Body of pancreas (tissue), 4 donors: Measurements from ENCODE around the gene LTBR. TPM values are rescaled to one million over a fixed set of nuclear protein-coding genes. Genes with fewer than 3 reads are reported as not detected.

Source experiments
- ATAC-seq: fragments of 150-250 bp; one replicate; pipeline ENCODE4 v1.9.1; 2016
- DNase-seq, 4 donors: peaks; one replicate each; pipeline ENCODE4 v3.0.0-alpha.2; 2019
- H3K27ac ChIP-seq, 4 donors: fragments of 200-600 bp; sonication (generic); 1 replicate in 3 of 4; 2 replicates in 1 of 4; pipeline versions ENCODE4 v1.5.1 to v1.6.1; 2016 to 2019; ENCODE audit warnings: mild to moderate bottlenecking in 1 of 4, mixed read lengths in 1 of 4, moderate library complexity in 1 of 4
- H3K27me3 ChIP-seq, 2 donors: fragments of 200-600 bp; sonication (generic); one replicate each; pipeline ENCODE4 v1.6.0; 2016; ENCODE audit warnings: mild to moderate bottlenecking in 1 of 2
- H3K36me3 ChIP-seq, 2 donors: fragments of 200-600 bp; sonication (generic); replicated peaks in 1 of 2; 2 replicates each; pipeline ENCODE4 v1.5.1; 2016; ENCODE audit warnings: low read depth in 2 of 2; ENCODE audit not compliant: insufficient read depth in 1 of 2
- H3K4me1 ChIP-seq: fragments of 200-600 bp; sonication (generic); one replicate; pipeline ENCODE4 v1.6.0; 2016
- H3K4me3 ChIP-seq, 2 donors: fragments of 200-600 bp; sonication (generic); 1 replicate in 1 of 2; 2 replicates in 1 of 2; pipeline ENCODE4 v1.5.1; 2016 to 2019
- H3K9me3 ChIP-seq, 3 donors: fragments of 200-600 bp; sonication (generic); 1 replicate in 2 of 3; 2 replicates in 1 of 3; pipeline ENCODE4 v1.5.1; 2016
- POLR2A ChIP-seq, 3 donors: fragments of 450-650 bp; IDR thresholded peaks; one replicate each; pipeline ENCODE4 v1.6.1; 2016; ENCODE audit warnings: antibody characterized with exemption in 3 of 3, mild to moderate bottlenecking in 2 of 3
- WGBS, 2 donors: methylation state at CpG; one replicate each; pipeline ENCODE4 v1.1.5; 2017; 5-methylcytosine and 5-hydroxymethylcytosine counted together
- intact Hi-C: fragments of 100-400 bp; cut with DNase I; formaldehyde crosslinking; loops from one replicate; pipeline ENCODE4 v1.15.1; 2023
- total RNA-seq, 2 donors: library from RNA; depleted of rRNA; stranded (reverse); fragments of >200 nt; gene quantifications; one replicate each; pipeline ENCODE4 v1.1.0, GENCODE V29; 2016
- TF ChIP-seq, protein P1 (sequence below), 7 experiments: fragments of 450-650 bp in 4 of 7; fragments of 200-600 bp in 3 of 7; sonication (generic) in 3 of 7; IDR thresholded peaks; one replicate each; pipeline ENCODE4 v1.5.1; 2016 to 2019; ENCODE audit warnings: antibody characterized with exemption in 7 of 7

Gene LTBR
- total RNA-seq, 2 donors from 2014 or later, result 111 to 173 TPM

DNA sequence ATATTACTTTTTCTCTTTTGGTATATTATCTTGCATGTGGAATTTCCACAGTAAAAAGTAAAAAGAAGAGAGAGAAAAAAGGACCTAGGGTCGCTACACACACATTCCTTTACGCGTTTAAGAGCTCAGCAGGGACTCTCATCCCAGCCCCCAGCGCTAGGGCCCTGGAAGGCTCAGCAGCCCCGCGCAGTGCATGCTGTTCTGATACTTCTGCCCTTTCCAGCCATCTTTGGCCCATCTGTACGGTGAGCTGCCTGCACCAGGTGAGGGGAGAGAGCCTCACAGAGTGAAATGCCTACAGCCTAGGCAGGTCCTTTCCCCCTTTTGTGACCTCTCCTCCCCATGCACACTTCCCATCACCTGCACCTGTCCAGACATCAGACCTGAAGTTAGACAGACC, 1.6 kb upstream of the LTBR start:
- H3K36me3 ChIP-seq, result peaks cover 7 to 8% of the 10 kb centered on the region in 2 donors
- H3K4me3 ChIP-seq, result no peak overlapping the region
- intact Hi-C loops, result no loop called here
- H3K27ac ChIP-seq, result peak overlapping the region in 3 of 4 donors; percentile 80 to 94 (median 92)
- WGBS, 2 donors, result 94 to 95% methylated on average over 7 of the region's 7 CpGs
- no peak for DNase-seq
- TF ChIP-seq, protein P1, sequence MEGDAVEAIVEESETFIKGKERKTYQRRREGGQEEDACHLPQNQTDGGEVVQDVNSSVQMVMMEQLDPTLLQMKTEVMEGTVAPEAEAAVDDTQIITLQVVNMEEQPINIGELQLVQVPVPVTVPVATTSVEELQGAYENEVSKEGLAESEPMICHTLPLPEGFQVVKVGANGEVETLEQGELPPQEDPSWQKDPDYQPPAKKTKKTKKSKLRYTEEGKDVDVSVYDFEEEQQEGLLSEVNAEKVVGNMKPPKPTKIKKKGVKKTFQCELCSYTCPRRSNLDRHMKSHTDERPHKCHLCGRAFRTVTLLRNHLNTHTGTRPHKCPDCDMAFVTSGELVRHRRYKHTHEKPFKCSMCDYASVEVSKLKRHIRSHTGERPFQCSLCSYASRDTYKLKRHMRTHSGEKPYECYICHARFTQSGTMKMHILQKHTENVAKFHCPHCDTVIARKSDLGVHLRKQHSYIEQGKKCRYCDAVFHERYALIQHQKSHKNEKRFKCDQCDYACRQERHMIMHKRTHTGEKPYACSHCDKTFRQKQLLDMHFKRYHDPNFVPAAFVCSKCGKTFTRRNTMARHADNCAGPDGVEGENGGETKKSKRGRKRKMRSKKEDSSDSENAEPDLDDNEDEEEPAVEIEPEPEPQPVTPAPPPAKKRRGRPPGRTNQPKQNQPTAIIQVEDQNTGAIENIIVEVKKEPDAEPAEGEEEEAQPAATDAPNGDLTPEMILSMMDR (IDR thresholded peaks at IDR 0.05), result no peak
- TF ChIP-seq POLR2A (IDR thresholded peaks at IDR 0.05), result no peak
- ATAC-seq, result no peak
- peaks cover 56% of the 10 kb centered on the region for H3K4me1 ChIP-seq
- no peaks in the 10 kb centered on the region for H3K27me3 ChIP-seq
- no peaks in the 10 kb centered on the region for H3K9me3 ChIP-seq

DNA sequence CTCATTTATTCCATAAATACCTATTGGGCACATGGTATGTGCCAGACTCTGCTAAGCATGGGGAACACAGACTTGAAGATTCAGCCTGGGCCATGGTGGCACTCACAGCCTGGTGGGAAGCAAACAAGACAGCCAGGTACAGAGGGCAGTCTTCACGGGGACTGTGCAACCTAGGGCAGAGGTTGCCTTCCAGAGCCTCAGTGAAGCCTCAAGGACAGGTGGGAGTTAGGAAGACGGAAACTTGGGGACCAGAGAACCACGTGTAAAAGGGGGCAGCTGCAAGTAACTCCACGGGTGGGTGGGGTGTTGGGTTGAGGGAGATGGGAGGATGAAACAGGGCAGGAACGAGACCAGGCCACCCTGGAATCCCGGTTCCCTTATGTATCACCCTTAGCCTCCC, 980 bp upstream of the LTBR start:
- Histone ChIP-seq H3K27me3 (no peaks in the 10 kb centered on the region), H3K4me1 (peaks cover 53% of the 10 kb centered on the region)
- intact Hi-C loops, result no loop called here

DNA sequence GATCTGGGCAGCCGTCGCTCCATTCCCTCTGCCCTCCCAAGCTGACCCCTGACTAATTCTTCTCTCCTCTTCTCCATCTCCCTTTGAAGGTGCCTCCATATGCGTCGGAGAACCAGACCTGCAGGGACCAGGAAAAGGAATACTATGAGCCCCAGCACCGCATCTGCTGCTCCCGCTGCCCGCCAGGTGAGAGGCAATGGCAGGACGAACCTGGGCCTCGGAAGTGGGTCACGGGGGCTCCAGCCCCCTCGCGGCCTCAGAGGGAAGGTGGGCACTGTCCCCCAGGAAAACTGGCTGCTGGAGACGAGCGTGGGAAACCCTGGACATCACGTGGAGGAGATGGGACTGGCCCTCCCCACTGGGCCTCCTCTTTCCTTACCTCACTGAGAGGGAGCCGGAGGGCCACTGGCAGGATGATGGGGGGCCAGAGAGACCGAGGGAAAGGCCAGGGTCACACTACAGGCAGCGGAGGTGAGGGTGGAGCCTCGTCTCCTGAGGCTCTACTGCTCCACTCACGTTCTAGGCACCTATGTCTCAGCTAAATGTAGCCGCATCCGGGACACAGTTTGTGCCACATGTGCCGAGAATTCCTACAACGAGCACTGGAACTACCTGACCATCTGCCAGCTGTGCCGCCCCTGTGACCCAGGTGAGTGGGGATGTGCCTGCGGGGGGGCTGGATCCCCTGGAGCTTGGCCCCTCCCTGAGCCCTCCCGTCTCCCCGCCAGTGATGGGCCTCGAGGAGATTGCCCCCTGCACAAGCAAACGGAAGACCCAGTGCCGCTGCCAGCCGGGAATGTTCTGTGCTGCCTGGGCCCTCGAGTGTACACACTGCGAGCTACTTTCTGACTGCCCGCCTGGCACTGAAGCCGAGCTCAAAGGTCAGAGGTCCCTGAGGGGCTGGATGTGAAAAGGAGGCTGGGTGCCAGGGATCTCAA, 806 bp downstream of the LTBR start:
- WGBS, 2 donors, result 19 to 22% methylated on average over 16 to 35 of the region's 36 CpGs
- intact Hi-C loops, result no loop called here
- Histone ChIP-seq H3K9me3 (no peaks in the 10 kb centered on the region), H3K4me3 (peak overlapping the region; percentile 66 to 88), H3K27me3 (no peaks in the 10 kb centered on the region), H3K36me3 (peaks cover 10 to 14% of the 10 kb centered on the region in 2 donors), H3K27ac (peak overlapping the region; percentile 59 to 95 (median 93)), H3K4me1 (peaks cover 45% of the 10 kb centered on the region)
- no peak for TF ChIP-seq POLR2A (IDR thresholded peaks at IDR 0.05)
- TF ChIP-seq, protein P1 (IDR thresholded peaks at IDR 0.05), result no peak
- peak in 1 of 4 donors; percentile 41 for DNase-seq
- peak; percentile 5 for ATAC-seq

More for the DNA sequence above, 980 bp upstream of the LTBR start:
- TF ChIP-seq, protein P1 (IDR thresholded peaks at IDR 0.05), result no peak
- ATAC-seq (no peak), DNase-seq (no peak)
- Histone ChIP-seq H3K27ac (peak overlapping the region; percentile 80 to 95 (median 93)), H3K9me3 (no peaks in the 10 kb centered on the region), H3K36me3 (peaks cover 8 to 10% of the 10 kb centered on the region in 2 donors), H3K4me3 (no peak overlapping the region)
- 74 to 81% methylated on average over 6 of the region's 6 CpGs for WGBS, 2 donors

DNA sequence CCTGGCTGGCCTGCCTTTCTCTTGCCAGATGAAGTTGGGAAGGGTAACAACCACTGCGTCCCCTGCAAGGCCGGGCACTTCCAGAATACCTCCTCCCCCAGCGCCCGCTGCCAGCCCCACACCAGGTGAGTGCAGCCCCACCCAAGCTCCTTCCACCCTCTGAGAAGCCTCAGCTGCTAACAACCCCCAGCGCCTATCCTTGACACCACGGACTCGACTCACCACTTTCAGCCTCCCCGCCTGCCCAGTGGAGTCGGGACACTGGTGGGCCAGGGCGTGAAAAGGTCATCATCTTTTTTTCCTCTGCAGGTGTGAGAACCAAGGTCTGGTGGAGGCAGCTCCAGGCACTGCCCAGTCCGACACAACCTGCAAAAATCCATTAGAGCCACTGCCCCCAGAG, 2.1 kb downstream of the LTBR start:
- no peak for DNase-seq
- no peak for TF ChIP-seq POLR2A (IDR thresholded peaks at IDR 0.05)
- TF ChIP-seq, protein P1 (IDR thresholded peaks at IDR 0.05), result no peak
- peaks cover 10 to 15% of the 10 kb centered on the region in 2 donors for H3K36me3 ChIP-seq
- H3K4me1 ChIP-seq, result peaks cover 45% of the 10 kb centered on the region
- ATAC-seq, result no peak
- H3K27me3 ChIP-seq, result no peaks in the 10 kb centered on the region
- 77 to 86% methylated on average over 9 to 11 of the region's 11 CpGs for WGBS, 2 donors
- H3K4me3 ChIP-seq, result no peak overlapping the region
- no peaks in the 10 kb centered on the region for H3K9me3 ChIP-seq
- intact Hi-C loops, result no loop called here
- no peak overlapping the region for H3K27ac ChIP-seq
